Activated naive CD4-positive, alpha-beta T cell treated with anti-CD3 and anti-CD28 coated beads, Interleukin-2, amount 10 ng/mL, durations not matched to agents 7 days and 5 days (primary cell): ENCODE data around the gene DECR2.

ENCODE experiments used
- CTCF ChIA-PET: fragments of 350-600 bp; sonication (Branson Sonifier 250); formaldehyde crosslinking; loops from one replicate; lab custom pipeline; 2021; ENCODE audit warnings: antibody characterized with exemption; lab: Charles Lee
- DNase-seq: peaks from one replicate; pipeline ENCODE4 v3.0.0-alpha.2; 2020
- H3K27ac Mint-ChIP-seq: one replicate; pipeline ENCODE4 v1.8.0; 2021; ENCODE audit warnings: mild to moderate bottlenecking, moderate library complexity, mixed read lengths
- H3K27me3 Mint-ChIP-seq: one replicate; pipeline ENCODE4 v1.8.0; 2021; ENCODE audit warnings: mild to moderate bottlenecking, mixed read lengths
- H3K36me3 Mint-ChIP-seq: one replicate; pipeline ENCODE4 v1.8.0; 2021; ENCODE audit warnings: mixed read lengths
- H3K4me1 Mint-ChIP-seq: one replicate; pipeline ENCODE4 v1.8.0; 2021; ENCODE audit warnings: mixed read lengths
- H3K4me3 Mint-ChIP-seq: one replicate; pipeline ENCODE4 v1.8.0; 2021; ENCODE audit warnings: mild to moderate bottlenecking, moderate library complexity, mixed read lengths
- H3K9me3 Mint-ChIP-seq: one replicate; pipeline ENCODE4 v1.8.0; 2021; ENCODE audit warnings: mixed read lengths

Gene DECR2

DNA sequence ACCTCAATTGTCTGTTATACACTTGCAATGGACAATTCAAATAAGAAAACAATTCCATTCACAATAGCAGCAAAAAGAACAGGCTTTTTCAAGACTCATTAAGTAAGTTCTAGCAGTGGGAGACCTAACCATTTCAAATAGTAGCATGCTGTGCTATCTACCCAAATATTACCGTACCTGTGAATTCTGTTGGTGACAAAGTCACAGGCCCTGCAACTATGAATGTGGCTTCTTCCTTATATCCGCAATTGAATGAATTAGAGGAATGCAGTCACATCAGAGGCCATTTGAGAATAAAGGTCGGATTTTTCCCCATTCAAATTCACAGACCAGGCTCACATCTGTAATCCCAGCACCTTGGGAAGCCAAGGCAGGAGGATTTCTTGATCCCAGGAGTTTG is 5.5 kb upstream of the DECR2 start:
- no peak for DNase-seq
- CTCF ChIA-PET: no interaction called here
- Mint-ChIP-seq H3K36me3 (peaks cover 5% of the 10 kb centered on the region), H3K9me3 (peaks cover 5% of the 10 kb centered on the region), H3K27ac (peak overlapping the region; percentile 26), H3K27me3 (peaks cover 18% of the 10 kb centered on the region), H3K4me1 (peaks cover 39% of the 10 kb centered on the region), H3K4me3 (peak overlapping the region; percentile 81)

DNA sequence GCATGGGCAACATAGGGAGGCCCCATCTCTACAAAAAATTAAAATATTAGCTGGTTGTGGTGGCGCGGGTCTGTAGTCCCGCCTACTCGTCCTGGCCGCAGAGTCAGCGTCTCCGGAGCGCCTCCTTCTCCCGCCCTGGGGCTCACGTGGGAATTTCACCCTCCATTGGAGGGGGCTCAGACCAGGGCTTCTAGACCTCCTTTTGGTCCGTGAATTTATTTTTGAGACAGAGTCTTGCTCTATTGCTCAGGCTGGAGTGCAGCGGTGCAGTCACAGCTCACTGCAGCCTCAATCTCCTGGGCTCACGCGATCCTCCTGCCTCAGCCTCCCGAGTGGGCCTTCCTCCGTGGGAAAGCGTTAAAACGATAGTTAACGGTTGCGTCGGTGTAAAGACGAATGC is 5.1 kb upstream of the DECR2 start:
- H3K27me3 Mint-ChIP-seq: peaks cover 18% of the 10 kb centered on the region
- peaks cover 38% of the 10 kb centered on the region for H3K4me1 Mint-ChIP-seq
- peaks cover 5% of the 10 kb centered on the region for H3K36me3 Mint-ChIP-seq
- peaks cover 5% of the 10 kb centered on the region for H3K9me3 Mint-ChIP-seq
- peak overlapping the region; percentile 81 for H3K4me3 Mint-ChIP-seq
- CTCF ChIA-PET: interaction anchor here (0.6 kb wide), 1 partner anchor 12 kb away, joined by 3 read pairs; no protein-coding TSS in a partner anchor
- no peak overlapping the region for H3K27ac Mint-ChIP-seq
- no peak for DNase-seq

DNA sequence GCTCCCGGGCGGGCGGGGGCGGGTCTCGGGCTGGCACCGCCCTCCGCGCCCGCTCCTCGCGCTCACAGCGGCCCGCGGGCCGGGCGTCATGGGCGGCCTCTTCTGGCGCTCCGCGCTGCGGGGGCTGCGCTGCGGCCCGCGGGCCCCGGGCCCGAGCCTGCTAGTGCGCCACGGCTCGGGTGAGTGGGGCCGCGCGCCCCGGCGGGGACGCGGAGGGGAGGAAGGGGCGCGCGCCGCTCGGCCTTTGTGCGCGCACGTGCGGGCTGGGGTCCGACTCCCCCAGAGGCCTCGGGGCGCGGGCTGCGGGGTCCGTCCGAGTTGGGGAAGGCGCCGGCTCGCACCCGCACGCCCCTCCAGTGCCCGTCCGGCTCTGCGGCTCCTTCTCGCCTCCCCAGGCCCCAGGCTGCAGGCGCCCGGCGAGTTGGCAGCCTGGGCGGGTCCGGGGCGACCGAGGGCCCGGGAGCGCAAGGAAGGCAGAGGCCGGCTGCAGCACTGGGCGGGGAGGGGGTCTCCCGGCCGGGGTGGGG is 4.5 kb upstream of the DECR2 start, which contains the start of gene NME4:
Gene NME4, plus strand, starts transcription at position 65 of the 527 bp plus-strand sequence. Its CDS starts 24 bp downstream, at position 89.
- Mint-ChIP-seq H3K9me3 (no peaks in the 10 kb centered on the region), H3K36me3 (peaks cover 1% of the 10 kb centered on the region), H3K4me3 (peak within 1 kb of the TSS; percentile 81), H3K27ac (peak within 1 kb of the TSS; percentile 37), H3K27me3 (peaks cover 18% of the 10 kb centered on the region), H3K4me1 (peaks cover 34% of the 10 kb centered on the region)
- CTCF ChIA-PET: interaction anchor here (0.6 kb wide), 1 partner anchor 12 kb away, joined by 3 read pairs; no protein-coding TSS in a partner anchor
- peak; percentile 56 for DNase-seq

DNA sequence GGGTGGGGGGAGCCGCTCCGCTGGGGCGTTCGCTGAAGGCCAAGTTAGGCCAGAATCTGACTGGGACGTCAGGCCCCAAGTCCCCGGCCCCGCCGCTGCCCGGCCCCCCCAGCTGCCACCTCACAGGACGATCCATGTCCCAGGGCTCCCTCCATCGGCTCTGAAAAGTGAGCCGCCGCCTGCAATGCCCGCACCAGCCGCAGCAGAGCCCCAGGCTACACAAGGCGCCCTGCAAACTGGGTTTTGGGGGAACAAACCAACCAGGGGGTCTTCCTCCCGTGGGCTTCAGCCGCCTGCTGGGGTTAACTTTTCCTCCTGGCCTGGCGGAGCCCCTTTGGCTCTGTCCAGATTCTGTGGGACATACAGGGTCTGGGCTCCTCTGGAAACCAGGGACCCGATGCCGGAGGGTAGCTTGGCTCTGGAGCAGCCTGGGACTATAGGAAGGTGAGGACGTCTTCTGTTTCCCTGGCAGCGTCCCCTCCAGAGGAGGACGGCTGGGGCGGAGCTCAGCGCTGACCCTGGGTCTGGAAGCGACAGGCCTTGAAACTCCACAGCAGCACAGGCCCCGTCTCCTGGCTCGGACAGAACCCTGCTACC is 3.9 kb upstream of the DECR2 start:
- peak; percentile 57 for DNase-seq
- Mint-ChIP-seq H3K36me3 (peaks cover 1% of the 10 kb centered on the region), H3K9me3 (no peaks in the 10 kb centered on the region), H3K4me1 (peaks cover 34% of the 10 kb centered on the region), H3K27me3 (peaks cover 18% of the 10 kb centered on the region), H3K4me3 (peak overlapping the region; percentile 64), H3K27ac (peak overlapping the region; percentile 37)
- CTCF ChIA-PET: no interaction called here

DNA sequence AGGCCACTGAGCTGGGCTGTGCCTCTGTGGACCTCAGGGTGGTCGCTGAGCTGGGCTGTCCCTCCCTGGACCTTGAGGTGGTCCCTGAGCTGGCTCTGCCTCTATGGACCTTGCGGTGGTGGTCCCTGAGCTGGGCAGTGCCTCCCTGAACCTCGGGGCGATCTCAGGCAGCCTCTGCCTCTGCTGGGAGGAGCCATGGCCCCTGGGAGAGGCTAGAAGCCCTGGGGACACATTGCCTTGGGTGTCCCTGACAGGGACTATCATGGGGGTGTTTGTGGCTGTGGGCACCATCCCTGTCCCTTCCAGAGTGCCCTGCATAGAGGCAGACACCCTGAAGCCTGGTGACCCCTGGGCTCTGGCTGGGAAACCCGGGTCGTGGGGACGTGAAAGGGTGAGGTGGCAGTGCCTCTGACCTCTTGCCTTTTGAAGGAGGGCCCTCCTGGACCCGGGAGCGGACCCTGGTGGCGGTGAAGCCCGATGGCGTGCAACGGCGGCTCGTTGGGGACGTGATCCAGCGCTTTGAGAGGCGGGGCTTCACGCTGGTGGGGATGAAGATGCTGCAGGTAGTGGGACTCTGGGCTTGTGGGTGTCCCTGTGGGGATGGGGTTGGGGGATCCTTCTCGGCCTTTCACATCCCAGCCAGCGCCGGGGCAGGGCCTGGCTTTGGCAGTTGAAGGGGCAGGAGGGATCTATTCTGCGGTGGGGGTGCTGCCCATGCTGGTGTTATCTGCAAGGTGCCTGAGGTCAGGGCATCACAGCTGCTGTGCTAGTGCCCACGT is 2.9 kb upstream of the DECR2 start:
- Mint-ChIP-seq H3K9me3 (no peaks in the 10 kb centered on the region), H3K36me3 (peaks cover 1% of the 10 kb centered on the region), H3K27me3 (peaks cover 18% of the 10 kb centered on the region), H3K4me1 (peaks cover 34% of the 10 kb centered on the region), H3K27ac (peak overlapping the region; percentile 5), H3K4me3 (peak overlapping the region; percentile 64)
- CTCF ChIA-PET: no interaction called here
- no peak for DNase-seq

DNA sequence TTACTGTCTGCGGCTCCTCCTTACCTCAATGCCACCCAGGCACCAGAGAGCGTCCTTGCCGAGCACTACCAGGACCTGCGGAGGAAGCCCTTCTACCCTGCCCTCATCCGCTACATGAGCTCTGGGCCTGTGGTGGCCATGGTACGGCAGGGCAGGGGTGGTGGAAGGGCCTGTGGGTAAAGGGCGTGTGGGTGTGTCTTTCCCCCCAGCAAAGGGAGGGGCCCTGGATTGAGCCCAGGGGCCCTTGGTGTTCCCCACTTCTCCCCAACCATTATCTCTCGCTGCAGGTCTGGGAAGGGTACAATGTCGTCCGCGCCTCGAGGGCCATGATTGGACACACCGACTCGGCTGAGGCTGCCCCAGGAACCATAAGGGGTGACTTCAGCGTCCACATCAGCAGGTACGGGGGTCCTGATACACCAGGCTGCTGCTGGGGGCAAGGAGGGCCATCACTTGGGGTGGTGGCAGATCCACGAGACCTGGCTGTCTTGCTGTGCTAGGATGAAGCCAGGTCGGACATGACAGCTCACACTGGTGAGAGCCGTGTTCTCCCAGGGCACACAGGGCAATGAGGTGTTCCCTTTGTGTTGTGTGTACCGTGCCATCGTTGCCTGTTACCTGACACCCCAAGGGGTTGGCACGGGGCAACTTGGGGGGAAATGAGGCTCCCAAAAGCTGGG is 2.2 kb upstream of the DECR2 start:
- H3K27me3 Mint-ChIP-seq: peaks cover 18% of the 10 kb centered on the region
- H3K36me3 Mint-ChIP-seq: peaks cover 1% of the 10 kb centered on the region
- CTCF ChIA-PET: interaction anchor here (1.0 kb wide), 1 partner anchor 334 kb away, joined by 3 read pairs; no protein-coding TSS in a partner anchor
- peak overlapping the region; percentile 37 for H3K4me3 Mint-ChIP-seq
- no peak overlapping the region for H3K27ac Mint-ChIP-seq
- no peak for DNase-seq
- peaks cover 34% of the 10 kb centered on the region for H3K4me1 Mint-ChIP-seq
- H3K9me3 Mint-ChIP-seq: no peaks in the 10 kb centered on the region

DNA sequence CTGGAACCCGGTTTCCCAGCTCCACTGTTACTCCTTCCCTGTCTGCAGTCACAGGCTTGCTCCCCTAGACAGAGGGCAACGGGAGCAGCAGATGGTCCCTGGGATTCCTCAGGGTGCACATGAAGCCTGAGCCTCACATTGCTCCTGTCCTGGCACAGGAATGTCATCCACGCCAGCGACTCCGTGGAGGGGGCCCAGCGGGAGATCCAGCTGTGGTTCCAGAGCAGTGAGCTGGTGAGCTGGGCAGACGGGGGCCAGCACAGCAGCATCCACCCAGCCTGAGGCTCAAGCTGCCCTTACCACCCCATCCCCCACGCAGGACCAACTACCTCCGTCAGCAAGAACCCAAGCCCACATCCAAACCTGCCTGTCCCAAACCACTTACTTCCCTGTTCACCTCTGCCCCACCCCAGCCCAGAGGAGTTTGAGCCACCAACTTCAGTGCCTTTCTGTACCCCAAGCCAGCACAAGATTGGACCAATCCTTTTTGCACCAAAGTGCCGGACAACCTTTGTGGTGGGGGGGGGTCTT is 1.6 kb upstream of the DECR2 start:
- CTCF ChIA-PET: interaction anchor here (1.0 kb wide), 1 partner anchor 334 kb away, joined by 3 read pairs; no protein-coding TSS in a partner anchor
- H3K27ac Mint-ChIP-seq: peak overlapping the region; percentile 92

DNA sequence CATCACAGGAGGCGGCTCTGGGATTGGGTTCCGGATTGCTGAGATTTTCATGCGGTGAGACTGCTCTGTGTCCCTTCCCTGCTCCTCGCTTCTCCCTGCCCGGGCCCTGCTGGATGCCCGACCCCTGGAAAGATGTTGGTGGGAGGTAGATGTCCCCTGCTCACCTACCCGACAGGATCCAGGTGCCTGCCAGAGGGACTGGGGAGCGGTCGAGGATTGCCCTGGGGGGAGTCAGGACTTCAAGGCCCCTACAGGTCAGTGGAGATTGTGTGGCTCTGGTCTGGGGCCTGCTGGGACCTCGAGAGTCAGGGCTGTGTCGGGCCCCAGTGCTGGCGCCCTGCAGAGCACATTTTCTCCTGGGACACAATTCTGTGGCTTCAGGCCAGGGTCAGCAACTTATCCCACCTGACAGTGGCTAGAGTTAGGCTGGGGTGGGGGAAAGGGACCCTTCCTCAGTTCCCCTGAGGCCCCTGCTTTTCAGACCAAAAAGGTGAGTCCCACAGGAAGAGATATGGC is 3.3 kb downstream of the DECR2 start:
- Mint-ChIP-seq H3K27me3 (no peaks in the 10 kb centered on the region), H3K4me3 (no peak overlapping the region), H3K36me3 (no peaks in the 10 kb centered on the region), H3K9me3 (no peaks in the 10 kb centered on the region), H3K27ac (no peak overlapping the region), H3K4me1 (peaks cover 9% of the 10 kb centered on the region)
- DNase-seq: no peak
- CTCF ChIA-PET: no interaction called here

More for the DNA sequence above, 1.6 kb upstream of the DECR2 start:
- peak overlapping the region; percentile 81 for H3K4me3 Mint-ChIP-seq
- peaks cover 34% of the 10 kb centered on the region for H3K4me1 Mint-ChIP-seq
- H3K9me3 Mint-ChIP-seq: no peaks in the 10 kb centered on the region
- H3K27me3 Mint-ChIP-seq: peaks cover 18% of the 10 kb centered on the region
- DNase-seq: no peak
- peaks cover 1% of the 10 kb centered on the region for H3K36me3 Mint-ChIP-seq

DNA sequence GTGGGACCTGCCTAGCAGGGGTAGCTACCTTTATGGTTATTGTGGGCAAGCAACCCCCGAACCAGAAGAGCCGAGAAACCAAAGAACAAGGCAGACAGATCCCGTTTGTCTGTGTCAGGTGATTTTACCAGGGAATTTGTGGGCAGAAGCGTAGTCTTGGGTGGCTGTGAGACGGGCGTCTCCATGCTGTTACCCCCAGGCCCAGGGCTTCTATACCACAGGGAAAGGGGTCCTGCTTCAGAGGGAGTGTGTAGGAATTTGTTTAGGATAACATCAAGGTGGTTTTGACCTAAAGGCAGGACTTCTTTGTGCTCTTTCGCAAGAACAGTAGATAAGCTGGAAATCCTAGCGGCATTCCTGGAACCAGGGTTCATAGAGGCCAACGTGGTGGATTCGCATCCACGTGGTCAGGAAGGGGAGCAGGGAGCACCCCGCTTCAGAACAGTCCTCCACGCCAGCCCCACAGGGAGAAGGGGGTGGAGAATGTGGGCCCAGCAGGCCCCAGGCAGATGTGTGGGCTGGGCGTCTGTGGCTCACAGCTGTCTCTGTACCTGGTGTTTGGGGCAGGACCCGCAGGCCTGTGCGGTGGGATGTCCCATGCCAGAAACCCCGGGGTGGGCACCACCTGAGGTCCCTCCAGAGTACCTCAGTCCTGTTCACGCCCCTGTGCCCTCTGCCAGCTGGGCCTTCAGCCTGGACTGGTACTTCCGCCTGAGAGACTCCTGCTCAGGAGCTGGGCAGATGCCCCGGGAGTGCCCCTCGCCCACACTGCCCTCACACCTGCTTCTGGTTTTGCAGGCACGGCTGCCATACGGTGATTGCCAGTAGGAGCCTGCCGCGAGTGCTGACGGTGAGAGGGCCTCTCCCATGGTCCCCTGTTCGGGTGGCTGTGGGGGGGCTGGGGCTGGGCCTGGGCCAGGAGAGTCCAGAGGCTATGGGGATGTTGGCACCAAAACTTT is 4.1 kb downstream of the DECR2 start:
- Mint-ChIP-seq H3K9me3 (no peaks in the 10 kb centered on the region), H3K27ac (no peak overlapping the region), H3K4me3 (no peak overlapping the region), H3K27me3 (no peaks in the 10 kb centered on the region), H3K4me1 (peaks cover 2% of the 10 kb centered on the region), H3K36me3 (no peaks in the 10 kb centered on the region)
- CTCF ChIA-PET: no interaction called here
- DNase-seq: no peak

DNA sequence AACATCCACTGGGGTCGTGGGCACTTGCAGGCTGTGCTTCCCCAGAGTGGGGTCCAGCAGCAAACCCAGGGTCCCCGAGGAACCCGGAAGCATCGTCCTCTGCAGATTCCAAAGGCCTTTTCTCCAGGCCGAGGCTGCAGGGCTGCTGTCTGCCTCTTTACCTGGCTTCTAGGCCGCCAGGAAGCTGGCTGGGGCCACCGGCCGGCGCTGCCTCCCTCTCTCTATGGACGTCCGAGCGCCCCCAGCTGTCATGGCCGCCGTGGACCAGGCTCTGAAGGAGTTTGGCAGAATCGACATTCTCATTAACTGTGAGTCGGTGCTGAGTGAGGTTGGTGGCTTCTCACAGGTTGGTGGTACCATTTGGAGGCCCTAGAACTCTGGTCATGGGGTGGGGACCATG is 5.6 kb downstream of the DECR2 start:
- CTCF ChIA-PET: no interaction called here
- Mint-ChIP-seq H3K4me1 (no peaks in the 10 kb centered on the region), H3K9me3 (no peaks in the 10 kb centered on the region), H3K36me3 (no peaks in the 10 kb centered on the region), H3K4me3 (no peak overlapping the region), H3K27me3 (no peaks in the 10 kb centered on the region), H3K27ac (no peak overlapping the region)
- DNase-seq: no peak

DNA sequence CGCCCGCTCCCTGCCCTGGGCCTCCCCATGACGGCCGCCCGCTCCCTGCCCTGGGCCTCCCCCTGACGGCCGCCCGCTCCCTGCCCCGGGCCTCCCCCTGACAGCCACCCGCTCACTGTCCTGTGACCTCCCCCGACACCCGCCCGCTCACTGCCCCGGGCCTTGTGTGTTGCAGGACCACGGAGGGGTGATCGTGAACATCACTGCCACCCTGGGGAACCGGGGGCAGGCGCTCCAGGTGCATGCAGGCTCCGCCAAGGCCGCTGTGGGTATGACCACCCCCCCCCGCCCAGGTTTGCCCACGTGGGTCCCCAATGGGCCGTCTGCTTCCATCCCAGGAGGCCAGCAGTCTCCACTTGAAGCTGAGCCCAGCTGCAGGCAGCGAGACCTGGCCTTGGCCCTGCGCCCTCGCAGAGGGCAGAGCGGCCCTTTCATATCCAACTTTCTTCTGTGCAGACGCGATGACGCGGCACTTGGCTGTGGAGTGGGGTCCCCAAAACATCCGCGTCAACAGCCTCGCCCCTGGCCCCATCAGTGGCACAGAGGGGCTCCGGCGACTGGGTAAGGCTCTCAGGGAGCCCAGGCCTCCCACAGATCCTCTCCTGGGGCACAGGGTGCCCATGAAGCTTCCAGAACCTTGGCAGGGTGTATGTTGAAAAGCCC is 9.0 kb downstream of the DECR2 start:
- CTCF ChIA-PET: no interaction called here
- no peak overlapping the region for H3K27ac Mint-ChIP-seq
- H3K9me3 Mint-ChIP-seq: no peaks in the 10 kb centered on the region
- H3K27me3 Mint-ChIP-seq: no peaks in the 10 kb centered on the region
- no peaks in the 10 kb centered on the region for H3K36me3 Mint-ChIP-seq
- DNase-seq: no peak
- H3K4me3 Mint-ChIP-seq: no peak overlapping the region
- H3K4me1 Mint-ChIP-seq: no peaks in the 10 kb centered on the region

DNA sequence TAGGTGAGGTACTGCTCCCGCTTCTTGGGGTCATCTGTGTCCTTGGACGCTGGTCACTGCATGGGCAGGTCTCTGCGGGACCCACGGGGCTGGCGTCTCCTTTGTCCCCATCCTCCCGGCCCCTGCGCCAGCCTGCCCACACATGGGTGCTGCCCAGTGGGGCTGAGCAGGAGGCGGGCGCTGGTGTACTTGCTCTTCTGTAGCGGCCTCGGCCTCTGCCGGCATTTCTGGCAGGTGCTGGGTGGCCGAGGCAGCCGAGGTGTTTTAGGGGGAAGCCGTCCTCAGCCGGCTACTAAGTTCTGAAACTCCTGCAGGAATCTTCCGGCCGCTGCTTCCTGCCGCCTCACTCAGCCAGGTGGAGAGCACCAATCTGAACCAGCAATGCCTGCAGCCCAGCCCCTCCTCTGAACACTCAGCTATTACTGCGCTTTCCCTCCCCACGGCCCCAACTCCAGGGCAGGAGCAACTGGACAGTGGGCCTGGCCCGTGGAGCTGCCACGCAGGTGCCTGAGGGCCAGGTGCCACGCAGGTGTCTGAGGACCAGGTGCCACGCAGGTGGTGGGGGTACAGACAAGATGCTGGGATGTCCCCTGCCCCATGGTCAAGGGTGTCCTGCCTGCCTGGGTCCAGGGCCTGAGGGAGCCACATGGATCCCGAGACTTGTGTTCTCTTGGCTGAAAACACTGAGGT is 10.0 kb downstream of the DECR2 start:
- Mint-ChIP-seq H3K9me3 (no peaks in the 10 kb centered on the region), H3K27me3 (no peaks in the 10 kb centered on the region)
- CTCF ChIA-PET: no interaction called here

More for the DNA sequence above, 10.0 kb downstream of the DECR2 start:
- Mint-ChIP-seq H3K4me1 (no peaks in the 10 kb centered on the region), H3K36me3 (no peaks in the 10 kb centered on the region), H3K4me3 (no peak overlapping the region), H3K27ac (no peak overlapping the region)
- no peak for DNase-seq
